ENCODE data around the gene NAIP.
"Not testable (repeated sequence)": the region's sequence is repeated elsewhere in the genome, so short reads cannot be mapped to it uniquely, and the experiment has no call there.

The NAIP gene

DNA sequence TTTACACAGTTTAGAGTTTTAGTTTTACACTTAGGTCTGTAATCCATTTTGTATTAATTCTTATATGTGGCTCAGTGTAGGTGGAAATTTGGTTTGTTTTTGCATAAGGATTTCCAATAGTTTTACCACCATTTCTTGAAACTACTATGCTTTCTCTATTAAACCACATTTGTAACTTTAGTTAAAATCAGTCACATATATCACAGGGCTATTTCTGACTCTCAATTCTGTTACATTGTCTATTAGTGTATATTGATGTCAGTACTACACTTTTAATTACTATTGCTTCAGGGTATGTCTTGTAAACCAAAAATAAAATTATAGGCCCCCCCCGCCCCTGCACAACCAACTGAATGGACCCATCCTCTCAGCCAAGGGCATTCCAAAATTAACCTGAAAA lies 92.6 kb downstream of the NAIP start:
- in situ Hi-C loops (cut with MboI; ENCODE audit: low pct_unique_long_range_greater_than_20kb, low sequenced_read_pairs); DNase-seq: not testable (repeated sequence)

DNA sequence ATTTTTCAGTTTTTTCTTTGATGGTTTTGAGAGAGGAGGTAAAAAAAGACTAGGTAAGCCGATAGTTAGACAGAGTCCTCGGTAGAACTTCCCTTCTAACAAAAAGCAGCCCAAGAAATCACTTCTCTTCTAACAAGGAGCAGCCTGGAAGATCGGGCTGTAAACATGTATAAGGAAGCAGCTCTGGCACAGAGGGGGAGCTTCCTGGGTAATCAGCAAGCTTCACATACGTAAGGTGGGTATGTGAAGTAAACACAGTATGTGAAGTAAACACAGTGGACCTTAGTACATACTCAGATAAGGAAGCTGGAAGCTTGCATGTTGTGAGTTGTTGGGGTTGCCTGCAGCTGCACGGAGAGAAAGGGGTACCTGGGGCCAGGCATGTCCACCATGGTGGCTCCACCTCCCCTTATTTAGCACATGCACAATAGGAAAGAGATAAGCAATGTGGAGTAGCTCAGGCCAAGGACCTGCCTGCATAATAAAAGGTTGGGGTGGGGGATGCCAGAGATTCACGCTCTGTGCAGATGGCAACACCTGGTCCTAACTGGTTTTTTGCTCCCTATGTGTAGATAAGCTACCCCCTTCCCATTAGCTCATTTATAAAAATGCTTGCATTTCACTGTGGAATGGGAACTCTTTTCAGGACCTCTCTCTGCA lies 93.3 kb downstream of the NAIP start:
- in situ Hi-C loops (cut with MboI; ENCODE audit: low pct_unique_long_range_greater_than_20kb, low sequenced_read_pairs); DNase-seq: not testable (repeated sequence)

DNA sequence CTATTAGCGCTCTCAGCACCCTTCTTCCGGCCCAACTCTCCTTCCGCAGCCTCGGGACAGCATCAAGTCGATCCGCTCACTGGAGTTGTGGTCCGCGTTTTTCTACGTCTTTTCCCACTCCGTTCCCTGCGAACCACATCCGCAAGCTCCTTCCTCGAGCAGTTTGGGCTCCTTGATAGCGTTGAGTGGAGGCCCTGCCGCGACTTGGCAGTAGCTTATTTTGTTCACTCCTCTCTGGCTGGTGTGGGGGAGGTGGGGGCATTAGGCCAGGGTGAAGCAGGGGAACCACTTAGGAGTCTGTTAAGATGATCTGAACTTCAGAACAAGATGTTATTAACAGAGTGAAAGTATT lies 100.0 kb downstream of the NAIP start:
- DNase-seq; in situ Hi-C loops (cut with MboI; ENCODE audit: low pct_unique_long_range_greater_than_20kb, low sequenced_read_pairs): not testable (repeated sequence)

Measured in KBM-7 (cell line).